ENCODE measurements around the gene SAMD11. TPM values are rescaled to one million over a fixed set of nuclear protein-coding genes. Genes with fewer than 3 reads are reported as not detected.

SAMD11 gene
- total and polyA plus RNA-seq, 10 of the 15 experiments (the other 5 are each of a cell fraction or from before 2014, with no cell fraction given): 0.04 to 0.31 (median 0.19) TPM; not detected in 6

- ChIA-PET POLR2A (no interaction called here), CTCF (no interaction called here), SMC1A (ENCODE audit: uncharacterized antibody, unreplicated experiment) (no interaction called here), RAD21 (ENCODE audit: unreplicated experiment) (no interaction called here)
- no TSS peak for BruUV-seq (replicated peaks)
- peaks cover 2 to 9% of the 10 kb centered on the region in 2 experiments; a peak in 3 of 4 replicates for H3K27me3 ChIP-seq (replicated peaks in 1 of 2; ENCODE audit: control insufficient read depth in 2 of 2, insufficient read depth in 2 of 2, low read length in 1 of 2)
- no peaks in the 10 kb centered on the region for H3K4me1 ChIP-seq (ENCODE audit: control insufficient read depth, insufficient read depth, low read length)
- no peaks in the 10 kb centered on the region for H3K9me3 ChIP-seq (replicated peaks; ENCODE audit: control insufficient read depth, insufficient read depth, low read length)
- intact Hi-C loops (cut with micrococcal nuclease; ENCODE audit: unreplicated experiment) (no loop called here), in situ Hi-C loops (cut with MboI) (no loop called here)
- 27% methylated on average over 22 of the region's 22 CpGs for WGBS (ENCODE audit: insufficient coverage, insufficient replicate concordance, low lambda C conversion rate, missing lambda C conversion rate)
- no peak for ATAC-seq
- no peak overlapping the region for H3K9ac ChIP-seq (ENCODE audit: control insufficient read depth, insufficient read depth, low read length)
- H3K4me3 ChIP-seq: no peak overlapping the region
- FAIRE-seq: no peak
- TF ChIP-seq USF2 (IDR thresholded peaks at IDR 0.05; ENCODE audit: borderline replicate concordance, low read depth, low read length): no peak
- TF ChIP-seq ZNF217 (IDR thresholded peaks at IDR 0.05): no peak
- no peak for TF ChIP-seq ZZZ3 (IDR thresholded peaks at IDR 0.05; ENCODE audit: control insufficient read depth, insufficient read length, low read depth)
- TF ChIP-seq NR2F1 (conservative IDR thresholded peaks at IDR 0.05): no peak
- no peak for TF ChIP-seq GABPA (IDR thresholded peaks at IDR 0.05; ENCODE audit: low read depth)
- no peak for TF ChIP-seq ESRRA (IDR thresholded peaks at IDR 0.05; ENCODE audit: low read length)
- no peak for TF ChIP-seq MTA2 (IDR thresholded peaks at IDR 0.05; ENCODE audit: low read depth)
- no peak for TF ChIP-seq TCF7 (IDR thresholded peaks at IDR 0.05; ENCODE audit: borderline replicate concordance)
- no peak for TF ChIP-seq EED (IDR thresholded peaks at IDR 0.05; ENCODE audit: low read depth)
- TF ChIP-seq NFYB (IDR thresholded peaks at IDR 0.05; ENCODE audit: insufficient read depth, low read depth, low read length): no peak
- TF ChIP-seq ETV6 (conservative IDR thresholded peaks at IDR 0.05 in 1 of 2, IDR thresholded peaks at IDR 0.05 in 1 of 2; ENCODE audit: borderline replicate concordance in 1 of 2, low read depth in 1 of 2): no peak
- TF ChIP-seq BRCA1 (IDR thresholded peaks at IDR 0.05; ENCODE audit: low read depth, low read length): no peak
- no peak for TF ChIP-seq NBN (IDR thresholded peaks at IDR 0.05)
- TF ChIP-seq E4F1 (IDR thresholded peaks at IDR 0.05; ENCODE audit: borderline replicate concordance, partially characterized antibody): no peak
- TF ChIP-seq BCL11A (IDR thresholded peaks at IDR 0.05; ENCODE audit: low read depth, low read length): no peak
- no peak for TF ChIP-seq HCFC1 (IDR thresholded peaks at IDR 0.05; ENCODE audit: low read length)
- no peak overlapping the region for H2AFZ ChIP-seq (ENCODE audit: control insufficient read depth, low read depth, low read length)
- H3K4me2 ChIP-seq (ENCODE audit: control insufficient read depth, insufficient read depth): no peak overlapping the region
- DNase-seq (ENCODE audit: low read depth, low spot score): no peak
- no peak overlapping the region for H3K27ac ChIP-seq (ENCODE audit: control insufficient read depth, insufficient read depth)
- H4K20me1 ChIP-seq (ENCODE audit: control insufficient read depth, insufficient read depth): no peaks in the 10 kb centered on the region; the same call in none of the 2 replicates
- H3K36me3 ChIP-seq (ENCODE audit: control insufficient read depth in 2 of 2, insufficient read depth in 2 of 2, low read length in 1 of 2): no peaks in the 10 kb centered on the region
- H3K79me2 ChIP-seq (ENCODE audit: control insufficient read depth, insufficient read depth, low read length): no peaks in the 10 kb centered on the region
Observed at GRCh38 chr1:917466-918091, 6.1 kb upstream of the SAMD11 start.
